ENCODE results near the gene HTRA2. TPM values are rescaled to one million over a fixed set of nuclear protein-coding genes. Genes with fewer than 3 reads are reported as not detected.

The HTRA2 gene
- total RNA-seq, 1 donor from 2014 or later: 11.7 TPM

DNA sequence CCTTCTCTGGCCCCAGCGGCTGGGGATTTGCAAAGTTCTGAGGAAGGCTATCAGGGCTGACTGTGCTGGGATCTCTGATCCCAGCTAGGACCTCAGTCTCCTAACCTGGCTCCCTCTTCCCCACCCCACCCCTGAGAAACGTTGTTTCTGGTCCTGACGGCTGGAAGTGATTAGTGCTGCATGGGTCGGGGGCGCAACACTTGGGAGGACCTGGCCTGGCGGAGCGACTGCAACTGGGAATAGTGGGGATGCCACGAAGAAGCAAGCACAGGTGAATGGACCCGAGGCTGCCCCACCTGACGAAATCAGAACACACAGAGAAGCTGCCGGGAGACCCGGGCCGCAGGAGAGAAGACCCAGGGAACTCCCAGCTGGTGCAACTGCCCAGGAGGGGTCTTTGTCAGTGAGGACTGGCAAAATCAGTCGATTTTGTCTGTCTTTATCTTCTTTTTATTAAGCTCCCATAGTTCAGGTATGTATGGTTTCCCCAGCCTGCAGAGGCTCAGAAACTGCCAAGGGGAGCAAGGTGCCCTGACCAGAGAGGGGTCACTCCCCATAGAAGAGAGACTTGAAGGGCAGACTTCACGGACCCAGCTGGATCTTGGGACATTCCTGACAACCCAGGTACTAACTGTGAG lies 29.7 kb upstream of the HTRA2 start:
- DNase-seq (ENCODE audit: low spot score) (no peak), ATAC-seq (no peak)

GRCh38 chr2:74500578-74500946 lies 29.2 kb upstream of the HTRA2 start:
- DNase-seq (ENCODE audit: low spot score): no peak
- no peak for ATAC-seq

DNA sequence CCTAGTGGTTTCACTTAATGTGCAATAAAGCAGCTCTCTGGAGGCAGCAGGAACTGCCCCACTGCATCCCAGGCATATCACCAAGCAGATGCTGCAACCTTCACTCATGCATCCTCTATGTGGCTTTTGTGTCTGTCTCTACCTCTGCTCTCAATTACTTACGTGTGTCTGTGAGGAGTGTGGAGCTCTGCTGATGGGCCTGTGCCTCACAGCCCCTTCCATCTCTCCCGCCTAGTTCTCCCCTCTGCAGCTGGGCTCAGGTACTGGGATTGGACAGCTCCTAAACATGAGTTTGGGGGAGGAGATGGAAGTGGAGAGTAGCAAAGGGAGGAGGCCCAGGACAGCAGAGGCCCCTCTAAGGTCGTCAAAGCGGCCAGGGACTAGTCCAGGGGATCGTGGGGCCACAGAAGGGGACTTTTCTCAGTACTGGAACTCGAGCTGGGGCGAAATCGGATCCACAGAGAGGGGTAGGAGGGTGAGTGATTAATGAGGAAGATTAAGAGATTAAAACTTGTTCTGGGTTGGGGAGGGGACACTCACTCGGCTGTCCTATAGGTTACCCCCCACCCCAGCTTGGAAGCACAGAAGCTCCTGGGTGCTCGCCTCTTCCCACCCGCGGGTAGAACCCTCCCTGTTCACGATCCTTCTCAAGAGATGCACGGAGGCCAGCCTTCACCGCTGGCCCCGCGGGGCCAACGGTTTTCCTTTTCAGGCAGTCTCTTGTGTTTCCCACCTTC lies 28.2 kb upstream of the HTRA2 start:
- ATAC-seq (no peak), DNase-seq (ENCODE audit: low spot score) (no peak)

GRCh38 chr2:74502147-74502719 lies 27.5 kb upstream of the HTRA2 start:
- DNase-seq (ENCODE audit: low spot score) (peak; percentile 88), ATAC-seq (peak; percentile 57)

- ATAC-seq: peak; percentile 40
Observed at GRCh38 chr2:74502720-74503505, 26.8 kb upstream of the HTRA2 start.

GRCh38 chr2:74503506-74504475 lies 25.9 kb upstream of the HTRA2 start:
- no peak for DNase-seq (ENCODE audit: low spot score)

More at GRCh38 chr2:74502720-74503505, 26.8 kb upstream of the HTRA2 start:
- DNase-seq (ENCODE audit: low spot score): peak; percentile 73

GRCh38 chr2:74504591-74504990 lies 25.1 kb upstream of the HTRA2 start:
- no peak for ATAC-seq
- DNase-seq (ENCODE audit: low spot score): no peak

More at GRCh38 chr2:74503506-74504475, 25.9 kb upstream of the HTRA2 start:
- ATAC-seq: no peak

DNA sequence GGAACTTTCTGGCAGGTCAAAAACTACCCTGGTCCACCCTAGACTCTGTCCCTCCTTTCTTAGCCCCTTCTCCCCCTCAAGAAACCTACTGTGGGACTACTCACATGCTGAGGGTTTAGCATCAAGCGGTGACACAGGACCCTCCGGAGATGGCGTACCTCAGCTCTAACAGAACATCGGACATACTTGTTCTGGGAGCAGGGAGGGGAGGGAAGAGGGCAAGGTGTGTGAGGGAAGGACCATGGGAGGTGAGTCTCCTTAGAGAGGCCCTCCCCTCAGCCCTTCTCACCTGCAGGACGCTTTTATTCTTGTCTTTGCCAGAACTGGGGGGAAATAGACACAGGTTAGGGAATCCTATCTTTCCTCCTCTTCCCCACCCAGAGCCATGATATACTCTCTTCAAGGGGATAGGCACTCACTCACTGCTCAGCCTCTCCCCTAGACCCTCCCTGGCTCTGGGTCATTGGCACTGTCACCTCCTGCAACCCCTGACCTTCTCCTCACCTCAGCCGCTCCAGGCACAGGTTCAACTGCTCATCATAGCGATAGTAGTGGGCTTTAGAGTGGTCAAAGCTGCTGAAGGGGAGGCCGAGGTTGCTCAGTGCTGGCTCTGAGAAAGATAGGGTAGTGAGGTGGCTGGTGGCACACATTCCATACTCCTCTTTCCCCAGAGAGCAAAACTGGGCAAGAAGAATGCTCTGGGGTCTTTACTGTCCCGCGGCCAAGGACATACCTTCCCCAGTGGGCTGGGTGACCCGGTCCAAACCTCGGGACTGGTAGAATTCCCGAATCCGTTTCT lies 24.1 kb upstream of the HTRA2 start:
- ATAC-seq: no peak
- no peak for DNase-seq (ENCODE audit: low spot score)

GRCh38 chr2:74507145-74507925 lies 22.4 kb upstream of the HTRA2 start, which contains the start of gene PCGF1:
Gene PCGF1 (minus strand): TSS chr2:74507695. CDS start chr2:74507668, 27 bp downstream.
- ATAC-seq (peak; percentile 83), DNase-seq (ENCODE audit: low spot score) (peak; percentile 99)

- ATAC-seq: peak; percentile 19
- no peak for DNase-seq (ENCODE audit: low spot score)
Observed at GRCh38 chr2:74507926-74508520, 21.7 kb upstream of the HTRA2 start.

GRCh38 chr2:74510272-74510671 lies 19.5 kb upstream of the HTRA2 start:
- no peak for DNase-seq (ENCODE audit: low spot score)
- no peak for ATAC-seq

GRCh38 chr2:74511104-74511989 lies 18.4 kb upstream of the HTRA2 start:
- no peak for DNase-seq (ENCODE audit: low spot score)
- no peak for ATAC-seq

DNA sequence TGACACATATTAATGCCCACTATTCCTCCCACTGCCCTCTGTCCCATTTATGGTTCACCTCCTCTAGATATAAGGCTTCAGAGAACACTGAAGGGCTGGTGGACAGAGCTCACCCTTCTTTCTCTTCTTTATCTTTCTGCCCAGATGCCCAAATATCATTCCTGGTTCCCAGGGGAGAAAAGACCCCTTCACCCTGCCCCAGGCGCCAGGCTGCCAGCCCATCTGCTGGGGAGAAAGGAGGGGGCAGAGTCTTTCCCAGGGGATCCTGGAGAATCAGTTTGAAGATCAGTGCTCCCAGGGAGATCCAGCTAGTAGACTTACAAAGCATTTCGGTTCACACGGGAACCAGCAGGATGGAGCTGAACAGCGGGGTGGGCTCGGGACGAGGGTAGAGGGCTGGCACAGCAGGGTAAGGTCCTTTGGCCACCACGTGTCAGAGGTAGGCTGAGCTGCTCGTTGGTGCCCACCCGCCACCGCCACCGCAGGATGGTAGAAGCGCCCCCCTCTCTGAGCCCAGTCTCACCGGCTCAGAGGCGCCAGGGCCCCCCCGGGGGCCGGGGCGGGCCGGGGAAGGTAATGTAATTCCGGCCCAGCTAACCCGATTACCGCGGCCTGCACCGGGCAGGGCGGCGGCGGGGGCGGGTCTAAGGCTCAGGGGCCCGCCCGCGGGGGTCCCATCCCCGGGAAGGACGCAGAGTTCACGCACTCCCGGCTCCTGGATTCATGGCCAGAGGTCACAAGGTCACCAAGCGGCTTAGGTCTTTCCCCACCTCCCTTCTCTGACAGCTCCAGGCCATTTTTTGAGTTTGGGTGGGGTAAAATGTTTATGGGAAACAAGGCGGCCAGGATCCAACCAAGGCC lies 16.8 kb upstream of the HTRA2 start:
- DNase-seq (ENCODE audit: low spot score): no peak
- ATAC-seq: no peak

DNA sequence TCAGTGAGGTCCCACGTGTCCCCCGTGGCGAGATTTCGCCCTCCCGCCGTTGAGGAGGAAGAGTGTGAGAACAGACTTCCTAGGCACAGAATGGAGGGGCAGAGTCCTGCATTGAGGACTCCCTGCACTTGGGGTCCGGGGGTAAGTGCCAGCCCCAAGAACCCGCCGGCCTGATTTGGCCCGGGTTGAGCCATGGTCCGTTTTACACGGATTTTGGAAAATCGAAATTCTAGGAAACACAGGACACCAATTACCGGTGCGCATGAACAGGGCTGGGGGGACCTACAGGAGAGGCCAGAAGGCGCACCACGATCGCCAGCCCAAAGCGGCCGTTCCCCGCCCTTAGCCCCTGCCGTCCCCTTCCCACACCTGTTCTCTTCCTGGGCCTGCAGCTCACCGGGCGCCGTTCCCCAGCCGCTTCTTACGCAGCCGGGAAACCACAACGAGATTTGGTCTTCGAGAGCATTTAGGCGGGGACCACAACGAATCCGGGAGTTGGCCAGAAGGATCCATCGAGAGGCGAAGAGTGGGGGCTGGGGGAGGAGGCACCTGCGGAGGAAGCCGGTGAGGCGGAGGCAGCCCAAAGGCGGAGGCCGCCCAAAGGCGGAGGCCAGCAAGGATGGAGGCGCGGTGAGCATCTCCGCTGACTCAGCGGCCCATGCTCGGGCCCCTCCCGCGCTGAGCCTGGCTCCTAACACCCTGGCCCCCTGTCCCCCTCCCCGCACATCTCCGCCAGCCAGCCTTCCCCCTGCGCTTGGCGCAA lies 15.9 kb upstream of the HTRA2 start:
- ATAC-seq: no peak

More for the DNA sequence above, 15.9 kb upstream of the HTRA2 start:
- no peak for DNase-seq (ENCODE audit: low spot score)

Data from left lobe of liver (tissue), 2 donors.